ENCODE measurements around the gene PIK3CA.
"Not testable (repeated sequence)": the region's sequence is repeated elsewhere in the genome, so short reads cannot be mapped to it uniquely, and the experiment has no call there.

PIK3CA gene

GRCh38 chr3:179147873-179148615 lies at the start of gene PIK3CA:
Gene PIK3CA (plus strand): TSS chr3:179148357. CDS start chr3:179198826, 50,469 bp downstream.
- H3K4me3 ChIP-seq (ENCODE audit: low read depth, low read length): peak within 1 kb of the TSS; percentile 98
- no peak for TF ChIP-seq CTCF (IDR thresholded peaks at IDR 0.05; ENCODE audit: borderline replicate concordance, insufficient read depth, low read depth, low read length)

GRCh38 chr3:179098388-179099077 lies 49.6 kb upstream of the PIK3CA start:
- H3K4me3 ChIP-seq (ENCODE audit: low read depth, low read length): no peak overlapping the region
- no peak for TF ChIP-seq CTCF (IDR thresholded peaks at IDR 0.05; ENCODE audit: borderline replicate concordance, insufficient read depth, low read depth, low read length)

- TF ChIP-seq CTCF (IDR thresholded peaks at IDR 0.05; ENCODE audit: borderline replicate concordance, insufficient read depth, low read depth, low read length): no peak
- no peak overlapping the region for H3K4me3 ChIP-seq (ENCODE audit: low read depth, low read length)
Measured at GRCh38 chr3:179100652-179101051, 47.5 kb upstream of the PIK3CA start.

GRCh38 chr3:179105881-179106280 lies 42.3 kb upstream of the PIK3CA start:
- H3K4me3 ChIP-seq (ENCODE audit: low read depth, low read length): no peak overlapping the region
- no peak for TF ChIP-seq CTCF (IDR thresholded peaks at IDR 0.05; ENCODE audit: borderline replicate concordance, insufficient read depth, low read depth, low read length)

GRCh38 chr3:179107617-179108016 lies 40.5 kb upstream of the PIK3CA start:
- no peak overlapping the region for H3K4me3 ChIP-seq (ENCODE audit: low read depth, low read length)
- TF ChIP-seq CTCF (IDR thresholded peaks at IDR 0.05; ENCODE audit: borderline replicate concordance, insufficient read depth, low read depth, low read length): no peak

GRCh38 chr3:179108086-179108485 lies 40.1 kb upstream of the PIK3CA start:
- no peak for TF ChIP-seq CTCF (IDR thresholded peaks at IDR 0.05; ENCODE audit: borderline replicate concordance, insufficient read depth, low read depth, low read length)
- no peak overlapping the region for H3K4me3 ChIP-seq (ENCODE audit: low read depth, low read length)

GRCh38 chr3:179113903-179114302 lies 34.3 kb upstream of the PIK3CA start:
- TF ChIP-seq CTCF (IDR thresholded peaks at IDR 0.05; ENCODE audit: borderline replicate concordance, insufficient read depth, low read depth, low read length): no peak
- H3K4me3 ChIP-seq (ENCODE audit: low read depth, low read length): no peak overlapping the region

GRCh38 chr3:179115444-179115843 lies 32.7 kb upstream of the PIK3CA start:
- H3K4me3 ChIP-seq (ENCODE audit: low read depth, low read length): not testable (repeated sequence)

Data from GM12875 (cell line).